NCI-H187 treated with DMSO at 0.1 percent for 48 hours (cell line): Measurements from ENCODE around the gene DZANK1.
"Not testable (repeated sequence)": the region's sequence is repeated elsewhere in the genome, so short reads cannot be mapped to it uniquely, and the experiment has no call there.

Source experiments
- DNase-seq: peaks from one replicate; lab custom pipeline; 2025; lab: John Stamatoyannopoulos, UW

Gene DZANK1

GRCh38 chr20:18466894-18467730 is at the start of gene DZANK1, which contains the start of gene POLR3F:
DZANK1 (minus strand) TSS chr20:18467030; CDS start chr20:18465358, 1,672 bp downstream.
POLR3F (plus strand) TSS chr20:18467390; CDS start chr20:18467507, 117 bp downstream.
- DNase-seq = peak; percentile 73

DNA sequence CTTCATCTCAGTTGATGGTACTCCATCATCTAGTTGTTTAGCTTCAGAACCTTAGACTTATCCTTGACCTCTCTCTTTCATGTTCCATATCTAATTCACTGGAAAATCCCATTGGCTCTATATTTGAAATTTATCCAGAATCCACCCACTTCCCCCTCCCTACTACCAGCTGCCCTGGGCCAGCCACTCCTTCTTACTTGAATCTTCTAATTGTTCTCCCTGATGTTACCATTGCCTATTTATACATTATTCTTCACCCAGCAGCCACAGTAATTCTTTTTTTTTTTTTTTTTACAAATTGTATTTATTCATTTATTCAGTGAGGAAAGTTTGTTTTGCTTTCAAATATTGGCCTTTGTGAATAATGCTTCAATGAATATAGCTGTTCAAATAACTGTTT is 49.1 kb upstream of the DZANK1 start:
- no peak for DNase-seq

GRCh38 chr20:18514127-18514526 is 47.3 kb upstream of the DZANK1 start:
- no peak for DNase-seq

- DNase-seq = no peak
Measured at GRCh38 chr20:18513208-18513607, 46.4 kb upstream of the DZANK1 start.

DNA sequence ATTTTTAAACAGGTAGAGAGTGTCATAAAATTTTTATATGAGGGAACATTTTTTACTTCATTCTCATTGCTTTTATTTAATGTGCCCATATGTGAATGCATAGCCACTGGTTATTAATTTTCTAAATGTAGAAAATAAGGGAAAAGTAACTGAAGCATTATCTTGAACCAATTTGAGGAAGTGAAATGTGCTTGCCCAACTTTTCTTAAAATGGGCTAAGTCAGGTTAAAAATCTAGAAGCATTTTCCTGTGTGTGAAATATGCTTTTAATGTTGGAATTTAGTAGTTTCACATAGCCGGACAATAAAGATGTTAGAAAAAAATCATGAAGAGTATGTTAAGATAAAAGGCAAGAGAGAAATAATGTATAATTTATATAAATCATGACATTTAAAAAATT is 44.7 kb upstream of the DZANK1 start:
- DNase-seq = no peak

DNA sequence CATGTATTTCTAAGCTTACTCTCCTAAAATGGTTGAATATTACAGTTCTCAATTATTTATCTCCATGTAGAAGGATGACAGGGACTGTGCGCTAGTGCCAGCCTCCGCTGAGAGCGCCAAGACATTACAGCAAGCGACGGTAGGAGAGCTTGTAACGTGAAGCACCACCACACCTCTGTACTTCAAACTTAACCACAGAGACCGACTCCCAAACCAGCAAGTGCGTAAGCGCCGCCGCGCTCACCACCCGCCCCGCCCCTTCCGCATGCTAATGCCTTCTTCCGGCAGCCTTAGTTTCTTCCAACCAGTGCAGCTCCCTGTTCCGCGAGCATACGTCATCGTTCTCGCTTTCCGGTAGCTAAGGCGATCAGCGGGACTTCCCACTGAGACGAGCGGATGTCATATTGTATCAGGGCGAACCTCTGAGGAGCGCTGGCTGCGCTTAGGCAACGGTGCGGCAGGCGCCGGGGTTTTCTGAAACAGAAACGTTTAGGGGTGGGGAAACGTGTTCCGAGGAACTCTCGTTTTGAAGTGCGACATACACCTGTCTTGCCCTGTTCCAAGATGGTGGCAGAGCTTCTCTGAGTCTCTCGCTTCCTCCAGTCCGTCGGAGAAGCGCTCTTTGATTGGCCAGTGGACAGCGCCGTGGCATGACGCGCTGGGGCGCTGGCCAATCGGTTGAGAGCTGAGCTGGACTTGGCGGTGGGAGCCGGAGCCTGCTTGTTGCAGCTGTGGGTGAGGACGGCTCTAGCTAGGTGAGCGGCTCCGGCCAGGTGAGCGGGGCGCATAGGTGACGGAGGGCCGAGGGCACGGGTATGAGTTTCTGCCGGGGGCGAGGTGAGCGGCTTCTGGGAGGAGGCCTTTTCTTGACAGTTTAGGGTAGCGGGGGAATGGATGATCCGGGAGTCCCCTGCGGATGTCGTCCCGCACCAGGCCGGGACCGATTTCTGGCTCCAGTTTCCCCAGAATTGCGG is 40.7 kb upstream of the DZANK1 start, which contains the start of gene SEC23B:
SEC23B (plus strand) TSS at position 723 of the 974 bp plus-strand sequence. CDS start 2,896 bp downstream, outside the sequence.
- DNase-seq = peak; percentile 78

- DNase-seq = no peak
Measured at GRCh38 chr20:18506744-18507143, 39.9 kb upstream of the DZANK1 start.

- no peak for DNase-seq
Measured at GRCh38 chr20:18504479-18505060, 37.7 kb upstream of the DZANK1 start.

- DNase-seq = not testable (repeated sequence)
Measured at GRCh38 chr20:18501672-18502071, 34.8 kb upstream of the DZANK1 start.

DNA sequence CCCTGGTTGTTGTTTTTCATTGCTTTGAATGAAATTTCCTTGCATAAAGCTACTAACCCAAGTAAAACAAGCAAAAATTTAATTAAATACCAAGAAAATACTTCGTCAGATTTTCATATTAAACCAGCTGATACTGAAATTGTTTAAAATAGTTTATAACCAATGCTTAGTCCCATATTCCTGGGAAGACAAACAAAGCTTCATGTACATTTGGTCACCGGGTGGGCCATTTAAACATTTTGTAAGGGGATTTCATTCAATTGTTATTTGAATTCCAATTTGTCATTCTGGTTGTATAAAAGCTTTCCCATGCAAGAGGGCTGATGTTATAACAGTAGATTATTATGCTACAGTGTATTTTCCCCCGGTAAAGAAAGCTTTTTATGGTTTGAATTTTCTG is 30.8 kb upstream of the DZANK1 start:
- DNase-seq = no peak

DNA sequence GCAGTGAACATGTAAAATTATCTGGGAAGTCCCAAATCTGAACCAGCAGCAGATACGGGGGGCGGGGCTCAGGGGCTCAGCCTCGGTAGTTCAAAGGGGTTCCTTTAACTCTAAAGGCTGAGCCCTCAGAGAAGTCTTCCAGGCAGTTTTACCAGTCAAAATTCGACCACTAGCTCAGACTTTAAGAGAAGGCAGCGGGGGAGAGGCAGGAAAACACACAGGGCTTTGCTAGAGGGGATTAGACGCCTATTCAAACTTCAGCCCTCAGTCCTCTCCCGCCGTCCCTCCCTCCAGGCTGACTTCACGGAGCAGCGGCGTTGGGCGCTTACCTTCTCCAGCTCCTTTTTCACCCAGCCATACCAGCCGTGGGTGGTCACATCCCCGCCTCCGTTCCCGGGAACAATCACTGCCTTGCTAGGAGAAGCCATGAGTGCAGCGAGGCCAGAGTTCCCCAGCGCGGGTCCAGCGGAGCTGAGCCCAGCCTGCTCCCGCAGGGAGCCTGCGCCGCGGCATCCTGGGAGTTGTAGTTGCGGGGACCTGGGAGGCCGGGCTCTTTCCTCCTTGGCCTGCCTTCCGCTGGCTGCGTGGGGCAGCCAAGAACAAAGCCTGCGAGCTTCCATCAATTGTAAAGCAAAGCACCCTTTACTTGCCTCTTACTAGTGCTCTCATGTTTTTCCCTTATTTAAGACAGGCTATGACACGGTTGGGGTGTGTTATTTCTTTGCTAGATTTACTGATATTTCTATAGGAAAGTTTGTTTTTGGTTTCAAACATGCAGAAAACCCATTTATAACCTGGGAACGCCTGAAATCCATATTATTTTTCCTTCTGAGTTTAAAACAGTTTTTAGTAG is 30.1 kb upstream of the DZANK1 start, which contains the start of gene RBBP9:
RBBP9 (minus strand) TSS at position 486 of the 853 bp plus-strand sequence; CDS start at position 428, 58 bp downstream.
- DNase-seq = no peak

- DNase-seq = no peak
Measured at GRCh38 chr20:18496042-18496441, 29.2 kb upstream of the DZANK1 start.

GRCh38 chr20:18488301-18488700 is 21.5 kb upstream of the DZANK1 start:
- DNase-seq = no peak

GRCh38 chr20:18481596-18481995 is 14.8 kb upstream of the DZANK1 start:
- no peak for DNase-seq

DNA sequence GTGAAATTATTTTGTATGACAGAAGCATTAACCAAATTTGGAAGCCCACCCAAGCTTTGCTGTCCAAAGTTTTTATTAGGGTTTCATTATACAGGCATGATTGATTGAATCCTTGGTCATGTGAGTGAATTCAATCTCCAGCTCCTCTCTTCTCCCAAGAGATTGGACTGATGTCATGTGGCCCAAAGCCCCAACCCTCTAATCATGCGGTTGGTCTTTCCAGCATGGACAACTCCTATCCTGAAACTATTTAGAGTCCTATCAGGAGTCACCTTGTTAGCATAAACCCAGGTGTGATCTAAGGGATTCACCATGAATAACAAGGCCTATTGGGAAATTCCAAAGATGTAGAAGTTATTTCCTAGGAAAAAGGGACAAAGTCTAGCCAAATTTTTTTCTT is 11.0 kb upstream of the DZANK1 start:
- DNase-seq = no peak

DNA sequence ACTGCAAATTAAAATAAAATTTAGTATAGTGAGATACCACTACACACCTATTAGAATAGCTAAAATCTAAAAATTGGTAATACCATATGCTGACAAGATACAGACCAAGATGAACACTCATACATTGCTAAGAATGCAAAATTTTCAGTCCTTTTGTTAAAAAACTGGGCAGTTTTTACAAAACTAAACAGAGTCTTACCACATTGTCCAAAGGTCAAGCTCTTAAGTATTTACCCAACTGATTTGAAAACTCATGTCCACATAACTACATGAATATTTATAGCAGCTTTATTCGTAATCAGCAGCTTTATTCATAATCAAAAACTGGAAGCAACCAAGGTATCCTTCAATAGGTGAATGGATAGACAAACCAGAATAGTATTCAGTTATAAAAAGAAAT is 10.4 kb upstream of the DZANK1 start:
- DNase-seq = no peak

DNA sequence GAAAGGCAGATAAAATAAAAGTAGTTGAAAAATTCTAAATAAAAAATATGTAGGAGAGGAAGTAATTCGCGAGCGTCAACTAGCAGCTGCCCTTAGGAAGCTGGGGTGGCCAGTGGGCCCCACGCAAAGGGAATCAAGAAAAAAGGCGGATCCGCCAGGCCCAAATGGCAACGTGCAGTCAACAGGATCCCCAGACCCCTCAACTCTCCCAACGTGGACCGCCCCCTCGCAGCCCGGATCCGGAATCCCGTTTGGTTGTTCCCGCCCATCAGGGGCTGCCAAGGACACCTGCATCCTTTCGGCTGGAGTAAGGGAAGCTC is 296 bp downstream of the DZANK1 start:
- DNase-seq = no peak

DNA sequence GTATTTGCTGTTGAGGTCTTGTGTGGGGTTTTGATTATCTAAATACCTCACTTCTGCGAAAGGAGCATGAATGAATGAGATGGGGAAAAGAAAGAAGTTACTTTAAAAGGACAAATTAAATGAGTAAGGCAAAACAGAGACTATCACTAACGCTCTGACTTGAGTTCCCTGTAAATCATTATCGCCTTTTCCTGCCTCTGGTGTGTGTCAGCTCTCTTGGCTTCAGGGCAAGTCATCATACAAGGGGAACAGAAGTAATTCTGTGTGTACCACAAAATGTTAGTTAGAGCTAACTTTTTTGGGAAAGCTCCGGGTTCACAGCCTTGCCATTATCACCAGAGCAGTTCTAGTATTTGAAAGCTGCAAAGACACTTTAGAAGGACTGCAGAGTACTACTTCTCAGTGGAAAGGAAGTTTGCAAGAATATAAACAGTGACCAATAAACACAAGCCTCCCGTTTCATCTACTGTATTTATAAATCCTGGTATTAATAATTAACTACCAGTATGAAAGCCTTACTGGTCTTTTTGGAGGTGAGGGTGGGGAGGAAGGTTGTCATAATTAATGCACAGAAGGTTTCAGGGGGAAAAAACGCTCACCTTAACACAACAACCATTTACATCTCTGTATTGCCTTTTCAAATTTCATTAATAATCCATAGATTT is 1.2 kb downstream of the DZANK1 start:
- DNase-seq = no peak

GRCh38 chr20:18456600-18456999 is 10.2 kb downstream of the DZANK1 start:
- no peak for DNase-seq

DNA sequence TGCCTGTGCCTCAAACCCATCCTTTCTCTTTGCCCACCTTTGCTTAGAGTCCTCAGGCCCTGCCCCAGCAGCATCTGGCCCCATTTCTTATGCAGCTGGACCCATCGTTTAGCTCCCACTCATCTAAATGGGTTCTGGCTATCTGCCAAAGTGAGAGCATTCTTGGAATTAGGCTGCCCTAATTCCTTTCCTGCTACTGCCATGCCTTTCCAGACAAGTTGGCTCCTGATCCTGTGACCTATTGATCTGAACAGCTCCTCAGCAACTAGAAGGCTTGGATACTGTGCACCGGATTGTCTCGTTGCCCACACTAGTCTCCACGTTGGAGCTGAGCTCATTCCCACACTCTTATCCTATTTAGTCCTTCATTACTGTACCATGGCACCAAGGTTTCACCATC is 22.9 kb downstream of the DZANK1 start:
- no peak for DNase-seq

- DNase-seq = no peak
Measured at GRCh38 chr20:18440403-18440802, 26.4 kb downstream of the DZANK1 start.
